Astrocyte (in vitro differentiated cells and primary cell): Measurements from ENCODE around the gene LSG1.

Source experiments
- CTCF ChIP-seq: IDR thresholded peaks from 2 replicates; pipeline ENCODE4 v1.5.1; 2011; ENCODE audit warnings: low read depth, mild to moderate bottlenecking, inconsistent platforms, low read length, moderate library complexity; ENCODE audit not compliant: insufficient read depth
- EZH2 ChIP-seq: IDR thresholded peaks from 2 replicates; pipeline ENCODE4 v1.6.1; 2012; ENCODE audit warnings: mild to moderate bottlenecking, low read length, inconsistent platforms; ENCODE audit not compliant: insufficient read depth

- TF ChIP-seq CTCF: no peak
- no peak for TF ChIP-seq EZH2
Measured at GRCh38 chr3:194615226-194615625, 56.8 kb downstream of the LSG1 start.
